HG03095 (cell line): ENCODE results near the gene OR2A2.
"Not testable (repeated sequence)": the region's sequence is repeated elsewhere in the genome, so short reads cannot be mapped to it uniquely, and the experiment has no call there.

Source experiments
- ATAC-seq: cut with Tn5 transposase; IDR thresholded peaks from one replicate; pipeline ENCODE4 v1.9.1; 2021; ENCODE audit warnings: moderate library complexity; ENCODE audit not compliant: unreplicated experiment

The OR2A2 gene, protein sequence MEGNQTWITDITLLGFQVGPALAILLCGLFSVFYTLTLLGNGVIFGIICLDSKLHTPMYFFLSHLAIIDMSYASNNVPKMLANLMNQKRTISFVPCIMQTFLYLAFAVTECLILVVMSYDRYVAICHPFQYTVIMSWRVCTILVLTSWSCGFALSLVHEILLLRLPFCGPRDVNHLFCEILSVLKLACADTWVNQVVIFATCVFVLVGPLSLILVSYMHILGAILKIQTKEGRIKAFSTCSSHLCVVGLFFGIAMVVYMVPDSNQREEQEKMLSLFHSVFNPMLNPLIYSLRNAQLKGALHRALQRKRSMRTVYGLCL

DNA sequence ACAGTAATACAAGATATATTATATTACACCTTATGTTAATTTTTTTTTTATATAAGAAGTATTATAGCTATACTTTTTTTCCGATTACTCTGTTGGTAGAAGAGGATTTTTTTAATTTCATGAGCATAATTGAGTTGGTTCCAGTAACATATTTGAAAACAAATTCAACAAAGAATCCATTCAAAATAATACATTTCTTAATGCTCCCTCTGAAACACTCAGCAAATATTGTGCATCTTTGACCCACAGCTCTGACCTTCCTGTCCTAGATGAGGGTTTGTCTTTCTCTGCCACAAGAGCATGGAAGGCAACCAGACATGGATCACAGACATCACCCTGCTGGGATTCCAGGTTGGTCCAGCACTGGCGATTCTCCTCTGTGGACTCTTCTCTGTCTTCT, at the start of gene OR2A2:
TSS of gene OR2A2 (plus strand) at position 301 of the 400 bp plus-strand sequence. CDS start at position 301, 0 bp downstream.
- no peak for ATAC-seq

DNA sequence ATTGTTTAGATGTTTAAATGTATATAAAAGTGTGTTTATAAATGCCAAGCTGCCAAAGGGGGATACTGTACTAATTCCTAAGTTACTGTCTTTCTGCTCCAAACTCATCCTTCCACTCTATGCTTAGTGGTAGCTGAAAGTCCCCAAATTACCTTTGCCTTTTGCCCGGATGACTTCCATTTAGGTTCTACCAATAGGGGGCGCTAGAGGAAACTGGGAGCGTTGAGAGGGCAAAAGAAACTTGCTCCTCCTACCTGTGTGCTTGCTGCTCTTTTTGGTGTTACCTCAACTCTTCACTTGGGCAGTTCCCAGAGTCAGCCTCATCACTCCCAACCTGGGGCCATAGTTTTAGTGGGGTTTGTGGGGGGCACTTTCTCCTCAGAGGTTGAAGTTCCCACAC, 45.7 kb upstream of the OR2A2 start:
- ATAC-seq = no peak

DNA sequence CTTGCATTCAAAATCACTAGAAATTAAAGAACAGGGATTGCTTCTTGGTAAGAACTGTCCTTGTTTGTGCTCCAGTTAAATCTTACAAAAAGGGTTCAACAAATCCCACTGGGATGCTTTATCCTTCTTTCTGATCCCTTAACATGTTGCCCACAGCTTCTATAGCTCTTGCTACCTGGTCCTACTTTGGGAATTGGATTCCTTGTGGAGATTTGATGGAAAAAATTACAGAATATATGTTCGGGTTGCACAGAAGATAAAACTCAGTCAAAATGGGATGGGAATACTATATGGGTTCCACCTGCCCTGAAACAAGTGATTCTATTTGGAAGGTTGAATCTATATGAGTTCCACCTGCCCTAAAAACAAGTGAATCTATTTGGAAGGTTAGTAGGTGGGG, 39.9 kb upstream of the OR2A2 start, which contains the start of gene OR2A25:
TSS of gene OR2A25 (plus strand) at position 301 of the 400 bp plus-strand sequence. CDS start 4,409 bp downstream, outside the sequence.
- ATAC-seq = no peak

DNA sequence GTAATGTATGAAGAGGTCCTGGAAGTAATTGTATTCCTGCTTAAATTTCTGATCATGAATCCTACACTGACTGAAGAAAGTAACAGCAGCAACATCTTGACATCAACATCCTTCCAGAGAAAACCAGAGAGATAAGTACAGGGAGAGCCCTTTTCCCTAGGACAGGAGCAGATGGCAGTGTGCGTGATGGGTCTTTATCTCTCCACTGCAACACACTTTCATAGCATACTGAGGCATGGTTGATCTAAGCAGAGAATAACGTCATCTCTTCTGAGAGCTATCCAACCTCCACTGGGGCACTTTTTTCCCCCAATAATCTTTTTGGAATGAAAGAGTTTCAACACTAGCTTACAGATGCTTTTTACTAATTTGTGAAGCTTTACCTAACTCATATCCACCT, 39.4 kb upstream of the OR2A2 start:
- no peak for ATAC-seq

DNA sequence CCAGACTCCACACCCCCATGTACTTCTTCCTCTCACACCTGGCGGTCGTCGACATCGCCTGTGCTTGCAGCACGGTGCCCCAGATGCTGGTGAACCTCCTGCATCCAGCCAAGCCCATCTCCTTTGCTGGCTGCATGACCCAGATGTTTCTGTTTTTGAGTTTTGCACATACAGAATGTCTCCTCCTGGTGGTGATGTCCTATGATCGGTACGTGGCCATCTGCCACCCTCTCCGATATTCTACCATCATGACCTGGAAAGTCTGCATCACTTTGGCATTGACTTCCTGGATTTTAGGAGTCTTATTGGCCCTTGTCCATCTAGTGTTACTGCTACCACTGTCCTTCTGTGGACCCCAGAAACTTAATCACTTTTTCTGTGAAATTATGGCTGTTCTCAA, 35.0 kb upstream of the OR2A2 start:
- no peak for ATAC-seq

DNA sequence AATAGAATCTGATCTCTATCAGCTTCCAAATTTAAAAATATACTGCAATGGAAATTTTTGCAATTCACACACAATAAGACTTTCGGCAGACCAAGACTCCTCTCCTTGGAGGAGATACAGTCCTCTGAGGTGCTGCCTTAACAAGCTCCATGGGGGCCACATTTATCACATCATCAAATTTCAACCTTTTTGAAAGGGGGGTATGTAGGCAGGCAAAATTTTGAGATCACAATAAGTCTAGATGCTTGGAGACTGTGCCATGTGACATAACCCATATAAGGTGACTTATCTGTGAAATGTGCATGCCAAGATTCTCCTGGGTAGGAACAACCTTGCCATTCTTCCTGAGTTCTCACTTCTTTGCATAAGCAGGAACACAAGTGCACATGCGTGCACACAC, 23.4 kb upstream of the OR2A2 start, which contains the start of gene OR2A12:
TSS of gene OR2A12 (plus strand) at position 301 of the 400 bp plus-strand sequence. CDS start 8,830 bp downstream, outside the sequence.
- no peak for ATAC-seq

DNA sequence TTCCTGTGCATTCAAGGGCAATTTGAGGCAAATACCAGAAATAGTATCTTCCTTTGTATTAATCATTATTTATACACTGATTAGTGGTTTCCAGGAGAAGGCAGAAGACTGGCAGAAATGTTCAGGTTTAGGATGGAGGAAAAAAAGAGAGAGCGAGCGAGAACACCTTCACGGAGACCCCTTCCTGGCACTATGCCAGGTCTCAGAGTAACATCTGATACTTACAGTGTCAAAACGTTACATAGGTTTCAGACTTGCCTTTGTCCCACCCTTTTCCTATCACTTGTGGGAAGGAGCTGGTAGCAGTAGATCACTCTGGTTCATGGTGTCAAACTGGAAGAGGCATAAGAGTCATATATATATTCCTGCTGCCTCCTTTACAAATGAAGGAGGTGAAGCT, 22.7 kb upstream of the OR2A2 start:
- ATAC-seq = no peak

DNA sequence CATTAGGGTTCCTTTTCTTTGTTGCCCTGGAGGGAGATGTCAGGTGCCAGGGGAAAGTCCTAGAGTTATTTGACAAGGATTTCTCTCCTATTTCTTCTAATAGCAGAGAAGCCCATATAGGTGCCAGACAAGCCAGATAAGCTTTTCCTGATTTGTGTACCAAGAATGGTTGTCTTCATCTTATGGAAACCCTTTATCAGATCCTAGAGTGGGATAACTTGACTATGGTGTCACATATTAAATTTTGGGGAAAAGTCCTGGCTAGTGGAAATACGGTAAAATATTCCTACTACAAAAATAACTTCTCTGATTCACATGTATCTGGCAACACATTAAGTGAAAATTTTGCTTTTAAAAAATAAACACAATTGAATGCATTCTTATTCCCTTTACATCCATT, 22.2 kb upstream of the OR2A2 start:
- no peak for ATAC-seq

DNA sequence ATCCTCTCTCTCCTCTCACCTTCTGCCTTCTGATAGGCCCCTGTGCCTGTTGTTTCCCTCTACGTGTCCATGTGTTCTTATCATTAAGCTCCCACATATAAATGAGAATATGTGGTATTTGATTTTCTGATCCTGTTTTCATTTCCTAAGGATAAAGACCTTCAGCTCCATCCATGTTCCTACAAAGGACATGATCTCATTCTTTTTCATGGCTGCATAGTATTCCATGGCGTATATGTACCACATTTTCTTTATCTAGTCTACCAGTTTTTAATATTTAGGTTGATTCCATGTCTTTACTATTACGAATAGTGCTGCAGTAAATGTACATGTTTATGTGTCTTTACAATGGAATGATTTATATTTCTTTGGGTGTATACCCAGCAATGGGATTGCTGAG, 18.7 kb upstream of the OR2A2 start:
- ATAC-seq = no peak

DNA sequence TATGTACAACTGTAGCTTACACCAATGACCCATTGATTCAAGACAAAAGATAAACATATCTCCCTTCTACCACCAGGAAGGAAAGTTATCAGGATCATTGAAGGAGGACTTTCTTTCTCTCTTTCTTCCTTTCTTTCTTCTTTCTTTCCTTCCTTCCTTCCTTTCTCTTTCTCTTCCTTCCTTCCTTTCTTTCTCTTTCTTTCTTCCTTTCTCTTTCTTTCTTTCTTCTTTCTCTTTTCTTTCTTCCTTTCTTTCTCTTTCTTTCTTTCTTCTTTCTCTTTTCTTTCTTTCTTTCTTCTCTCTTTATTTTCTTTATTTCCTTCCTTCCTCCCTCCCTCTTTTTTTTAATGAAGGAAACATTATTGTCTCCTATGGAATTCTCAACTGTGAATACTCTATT, 10.6 kb upstream of the OR2A2 start:
- no peak for ATAC-seq

DNA sequence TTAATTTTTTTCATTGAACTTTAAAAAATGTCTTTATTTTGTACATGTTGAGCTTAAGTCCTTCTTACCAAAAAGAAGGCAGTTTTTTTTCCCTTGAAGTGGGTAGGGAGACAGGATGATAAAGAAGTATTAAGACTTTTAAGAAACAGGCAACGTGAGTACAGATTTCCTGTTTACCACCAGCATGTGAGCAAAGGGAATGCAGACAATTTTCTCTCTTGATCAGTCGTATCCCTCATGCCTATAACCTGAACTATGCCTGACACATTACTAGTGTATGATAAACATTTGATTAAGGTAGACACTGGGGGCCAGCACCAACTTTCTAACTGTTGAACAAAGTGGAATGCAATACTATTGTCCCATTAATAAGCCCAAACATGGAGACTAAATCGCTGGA, 8.8 kb upstream of the OR2A2 start:
- no peak for ATAC-seq

DNA sequence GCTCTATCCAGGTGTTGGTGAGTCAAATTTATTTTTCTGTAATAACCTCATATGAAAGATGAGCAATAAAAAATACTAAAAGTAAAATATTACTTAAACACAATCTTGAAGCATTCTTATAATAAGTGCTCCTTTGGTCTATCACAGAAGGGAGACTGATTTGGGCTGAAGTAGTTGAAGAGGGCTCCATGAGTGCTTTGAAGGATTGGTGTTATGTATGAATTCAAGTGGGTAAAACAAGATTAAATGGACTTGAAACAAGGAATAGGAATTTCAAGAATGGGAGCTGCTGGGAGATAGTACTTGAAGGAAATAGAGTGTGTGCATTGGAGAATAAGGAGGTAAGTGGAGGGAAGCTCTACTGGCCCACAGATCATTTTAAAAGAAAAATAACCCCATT, 7.3 kb upstream of the OR2A2 start:
- no peak for ATAC-seq

DNA sequence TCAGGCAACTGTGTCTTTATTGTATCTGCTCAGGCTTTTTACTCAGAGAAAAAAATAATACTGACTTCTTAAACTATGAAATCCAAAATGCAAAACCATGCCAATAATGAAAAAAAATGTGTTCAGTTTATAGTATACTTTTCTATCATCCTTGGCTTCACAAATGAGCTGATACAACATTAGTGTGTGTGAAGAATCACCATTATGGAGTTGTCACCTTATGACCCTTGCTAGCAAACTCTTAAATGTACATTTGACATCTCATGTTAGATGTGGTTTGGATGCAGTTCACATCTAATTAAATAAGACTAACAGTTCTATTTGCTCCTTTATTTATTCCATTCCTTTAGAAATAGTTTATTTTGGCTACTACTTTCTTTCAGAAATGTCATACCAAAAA, 4.2 kb upstream of the OR2A2 start:
- ATAC-seq = no peak

DNA sequence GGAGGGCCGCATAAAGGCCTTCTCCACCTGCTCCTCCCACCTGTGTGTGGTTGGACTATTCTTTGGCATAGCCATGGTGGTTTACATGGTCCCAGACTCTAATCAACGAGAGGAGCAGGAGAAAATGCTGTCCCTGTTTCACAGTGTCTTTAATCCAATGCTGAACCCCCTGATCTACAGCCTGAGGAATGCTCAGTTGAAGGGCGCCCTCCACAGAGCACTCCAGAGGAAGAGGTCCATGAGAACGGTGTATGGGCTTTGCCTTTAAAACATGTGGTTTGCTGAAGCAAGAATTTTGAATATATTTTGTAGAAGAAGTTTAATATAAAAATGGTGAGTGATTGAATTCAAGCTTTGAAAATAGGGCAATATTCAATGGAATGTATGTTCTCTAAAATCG, 889 bp downstream of the OR2A2 start:
- no peak for ATAC-seq

DNA sequence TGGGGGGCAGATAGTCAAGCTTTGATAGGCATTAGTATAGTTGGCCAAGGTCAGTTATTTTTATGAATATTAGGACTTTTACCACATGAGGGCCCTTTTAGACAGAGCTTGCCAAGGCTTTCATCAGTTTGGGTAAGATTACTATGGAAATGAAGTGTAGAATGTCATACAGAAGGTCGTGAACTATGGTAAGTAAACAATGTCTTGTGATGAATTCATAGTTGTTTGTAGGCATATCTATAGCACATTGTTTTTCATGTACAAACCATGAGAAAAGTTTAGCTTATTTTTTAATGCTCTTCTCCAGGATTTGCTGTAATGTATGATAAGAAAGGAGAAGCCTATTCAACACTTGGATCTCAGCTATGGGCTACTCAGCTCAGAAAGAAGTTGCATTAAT, 4.3 kb downstream of the OR2A2 start:
- no peak for ATAC-seq

DNA sequence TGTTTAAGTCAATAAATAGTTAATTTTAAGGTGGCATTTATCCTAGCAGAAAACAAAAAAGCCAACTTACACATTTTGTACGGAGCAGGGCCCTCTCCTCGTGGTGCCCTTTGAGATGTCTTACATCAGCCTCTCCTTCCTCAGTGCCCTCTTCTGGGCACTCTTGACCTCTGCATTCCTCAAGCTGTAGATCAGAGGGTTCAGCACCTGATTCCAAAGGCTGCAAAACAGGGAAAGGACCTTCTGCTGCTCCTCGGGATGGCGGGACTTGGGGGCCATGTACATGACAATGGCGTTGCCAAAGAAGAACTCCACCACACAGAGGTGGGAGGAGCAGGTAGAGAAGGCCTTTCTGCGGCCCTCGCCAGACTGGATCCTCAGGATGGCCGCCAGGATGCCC, 9.0 kb downstream of the OR2A2 start:
- no peak for ATAC-seq

DNA sequence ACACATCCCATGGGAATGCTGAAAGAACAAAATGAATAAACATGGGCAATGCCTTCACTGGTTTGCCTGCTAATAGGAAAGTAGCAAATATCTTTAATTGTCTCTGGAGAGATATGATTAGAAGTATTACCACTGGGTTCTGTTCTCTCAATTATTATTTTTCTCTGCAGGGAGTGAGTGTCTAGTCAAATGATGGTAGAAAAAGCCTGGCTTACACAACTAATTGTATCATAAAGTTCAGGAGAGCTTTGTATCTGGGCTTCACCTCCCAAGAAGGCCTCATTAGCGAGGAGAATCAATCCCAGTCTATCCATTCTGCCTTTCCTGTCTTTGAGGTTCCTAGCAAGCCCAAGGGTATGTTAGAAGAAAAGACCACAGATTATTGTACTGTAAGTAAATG, 13.5 kb downstream of the OR2A2 start, which contains the start of gene OR2A14:
TSS of gene OR2A14 (plus strand) at position 301 of the 400 bp plus-strand sequence. CDS start 5,937 bp downstream, outside the sequence.
- ATAC-seq = no peak

DNA sequence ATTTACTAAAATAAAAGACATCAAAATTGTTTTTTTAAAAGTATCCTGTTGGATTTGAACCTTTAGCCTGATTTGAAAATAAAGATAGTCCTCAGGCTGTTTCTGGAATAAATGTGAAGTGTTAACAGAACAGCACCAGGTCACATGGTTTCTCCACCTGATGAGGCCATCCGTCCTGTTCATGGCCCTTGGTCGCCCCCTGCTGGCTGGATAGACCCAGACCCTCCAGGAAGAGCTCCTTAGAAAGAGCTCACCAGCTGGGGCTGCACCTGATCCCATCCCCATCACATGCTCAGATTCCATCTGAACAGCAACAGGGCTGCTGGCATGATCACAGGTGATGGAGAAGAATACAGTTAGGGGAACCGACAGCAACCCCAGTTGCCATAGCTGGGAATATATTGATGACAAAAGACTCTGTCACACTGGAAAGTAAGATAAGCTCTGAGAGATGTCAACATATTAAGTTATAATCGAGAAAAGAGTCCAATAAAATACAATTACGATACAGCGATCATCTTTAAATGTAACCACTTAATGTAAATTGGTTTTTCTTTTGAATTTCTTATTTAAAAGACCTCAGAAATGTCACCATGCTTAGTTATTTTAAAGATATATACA, 18.4 kb downstream of the OR2A2 start:
- peak; percentile 99 for ATAC-seq

DNA sequence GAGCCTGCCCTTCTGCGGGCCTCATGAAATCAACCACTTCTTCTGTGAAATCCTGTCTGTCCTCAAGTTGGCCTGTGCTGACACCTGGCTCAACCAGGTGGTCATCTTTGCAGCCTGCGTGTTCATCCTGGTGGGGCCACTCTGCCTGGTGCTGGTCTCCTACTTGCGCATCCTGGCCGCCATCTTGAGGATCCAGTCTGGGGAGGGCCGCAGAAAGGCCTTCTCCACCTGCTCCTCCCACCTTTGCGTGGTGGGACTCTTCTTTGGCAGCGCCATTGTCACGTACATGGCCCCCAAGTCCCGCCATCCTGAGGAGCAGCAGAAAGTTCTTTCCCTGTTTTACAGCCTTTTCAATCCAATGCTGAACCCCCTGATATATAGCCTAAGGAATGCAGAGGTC, 20.2 kb downstream of the OR2A2 start:
- ATAC-seq = not testable (repeated sequence)

DNA sequence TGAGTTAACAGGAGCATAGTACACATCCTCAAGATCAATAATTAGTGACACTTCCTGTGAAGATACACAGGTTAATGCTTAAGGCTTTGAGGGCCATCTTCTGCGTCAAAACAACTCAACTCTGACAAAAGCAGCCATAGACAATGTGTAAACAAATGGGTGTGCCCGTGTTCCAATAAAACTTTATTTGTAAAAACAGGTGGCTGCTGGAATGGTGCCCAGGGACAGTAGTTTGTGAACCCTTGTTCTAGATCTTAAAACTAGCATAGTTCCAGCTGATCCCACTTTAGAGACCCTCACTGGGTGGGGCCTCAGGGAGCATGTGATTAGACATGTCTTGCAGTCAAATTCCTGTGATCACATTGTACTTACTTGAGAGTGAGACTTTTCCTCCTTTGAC, 21.3 kb downstream of the OR2A2 start:
- no peak for ATAC-seq

DNA sequence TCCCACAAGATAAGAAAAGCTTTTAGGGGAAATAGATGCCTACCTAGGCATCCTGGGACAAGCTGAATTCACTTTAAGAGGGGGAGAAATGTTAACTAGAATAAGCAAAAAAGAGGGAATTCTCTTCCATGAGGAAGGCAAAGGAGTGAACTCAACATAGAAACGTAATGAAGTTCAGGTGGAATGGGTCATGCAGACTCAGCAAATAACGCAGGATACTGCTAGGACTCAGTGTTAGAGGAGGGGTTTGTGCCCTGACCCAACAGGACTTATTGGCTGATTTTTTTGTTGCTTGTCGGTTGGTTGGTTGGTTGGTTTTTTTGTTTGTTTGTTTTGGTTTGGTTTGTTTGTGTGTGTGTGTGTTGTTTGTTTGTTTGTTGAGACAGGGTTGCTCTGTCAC, 22.9 kb downstream of the OR2A2 start:
- ATAC-seq = no peak

DNA sequence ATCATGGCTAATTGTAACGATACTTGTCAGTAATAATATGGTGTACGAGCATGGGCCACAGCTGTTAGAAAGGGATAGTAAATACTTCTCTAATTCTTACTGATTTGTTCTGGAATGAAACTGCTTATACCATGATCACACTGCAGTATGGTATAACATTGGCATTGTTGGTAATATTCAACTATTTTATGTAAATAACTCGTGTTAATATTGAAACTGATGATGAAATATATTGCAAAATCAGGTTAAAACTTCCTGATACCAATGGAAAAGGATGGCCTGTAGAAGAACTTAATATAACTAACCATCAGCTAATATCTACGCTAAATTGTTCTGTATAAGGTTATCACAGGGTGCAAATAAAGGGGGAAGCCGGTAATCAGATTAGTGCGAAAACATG, 23.9 kb downstream of the OR2A2 start:
- ATAC-seq = no peak
